ENCODE results near the gene AFAP1L2. TPM values are rescaled to one million over a fixed set of nuclear protein-coding genes. Genes with fewer than 3 reads are reported as not detected.
A peak's percentile ranks its signal among the peaks of the same experiment; 100 is the strongest.

The AFAP1L2 gene
- total RNA-seq, 2 donors from 2014 or later: 16.1 to 34.1 TPM

GRCh38 chr10:114356126-114356525 lies 48.2 kb downstream of the AFAP1L2 start:
- Histone ChIP-seq H3K4me3 (no peak overlapping the region), H3K27me3 (replicated peaks; ENCODE audit: insufficient read depth) (no peaks in the 10 kb centered on the region), H3K27ac (peak overlapping the region in 1 of 2 donors; percentile 38), H3K9me3 (no peaks in the 10 kb centered on the region), H3K4me1 (replicated peaks) (no peaks in the 10 kb centered on the region), H3K36me3 (no peaks in the 10 kb centered on the region)
- TF ChIP-seq CTCF (IDR thresholded peaks at IDR 0.05): no peak
- TF ChIP-seq POLR2AphosphoS5 (IDR thresholded peaks at IDR 0.05): no peak
- no peak for TF ChIP-seq POLR2A (IDR thresholded peaks at IDR 0.05)
- intact Hi-C loops (cut with DNase I): loop anchor here (5.0 kb wide), 1 partner anchor 46 kb away; the partner anchor contains the start of gene AFAP1L2
- DNase-seq (ENCODE audit: low spot score): no peak
- 51% methylated on average over 4 of the region's 4 CpGs for WGBS

- no peak overlapping the region for H3K27ac ChIP-seq
- no peak overlapping the region for H3K4me3 ChIP-seq
- DNase-seq (ENCODE audit: low spot score): no peak
- no peaks in the 10 kb centered on the region for H3K27me3 ChIP-seq (replicated peaks; ENCODE audit: insufficient read depth)
- H3K4me1 ChIP-seq (replicated peaks): peaks cover 7% of the 10 kb centered on the region
- no peaks in the 10 kb centered on the region for H3K36me3 ChIP-seq
- H3K9me3 ChIP-seq: no peaks in the 10 kb centered on the region
- TF ChIP-seq POLR2AphosphoS5 (IDR thresholded peaks at IDR 0.05) (no peak), CTCF (IDR thresholded peaks at IDR 0.05) (no peak), POLR2A (IDR thresholded peaks at IDR 0.05) (no peak)
- 58% methylated on average over 2 of the region's 2 CpGs for WGBS
- intact Hi-C loops (cut with DNase I): no loop called here
Measured at GRCh38 chr10:114353383-114353782, 50.9 kb downstream of the AFAP1L2 start.

GRCh38 chr10:114352653-114353298 lies 51.5 kb downstream of the AFAP1L2 start:
- H3K4me1 ChIP-seq (replicated peaks): peaks cover 7% of the 10 kb centered on the region
- no peaks in the 10 kb centered on the region for H3K9me3 ChIP-seq
- H3K27me3 ChIP-seq (replicated peaks; ENCODE audit: insufficient read depth): no peaks in the 10 kb centered on the region
- H3K27ac ChIP-seq: no peak overlapping the region
- no peaks in the 10 kb centered on the region for H3K36me3 ChIP-seq
- intact Hi-C loops (cut with DNase I): no loop called here
- DNase-seq (ENCODE audit: low spot score): no peak
- TF ChIP-seq CTCF (IDR thresholded peaks at IDR 0.05) (no peak), POLR2A (IDR thresholded peaks at IDR 0.05) (no peak), POLR2AphosphoS5 (IDR thresholded peaks at IDR 0.05) (no peak)
- no peak overlapping the region for H3K4me3 ChIP-seq
- WGBS: 97% methylated on average over 9 of the region's 9 CpGs

- H3K9me3 ChIP-seq: no peaks in the 10 kb centered on the region
- peaks cover 7% of the 10 kb centered on the region for H3K4me1 ChIP-seq (replicated peaks)
- intact Hi-C loops (cut with DNase I): no loop called here
- 63% methylated on average over 11 of the region's 11 CpGs for WGBS
- TF ChIP-seq POLR2A (IDR thresholded peaks at IDR 0.05) (no peak), POLR2AphosphoS5 (IDR thresholded peaks at IDR 0.05) (no peak), CTCF (IDR thresholded peaks at IDR 0.05) (no peak)
- peak overlapping the region; percentile 36 to 37 for H3K27ac ChIP-seq
- H3K36me3 ChIP-seq: no peaks in the 10 kb centered on the region
- no peaks in the 10 kb centered on the region for H3K27me3 ChIP-seq (replicated peaks; ENCODE audit: insufficient read depth)
- no peak for DNase-seq (ENCODE audit: low spot score)
- H3K4me3 ChIP-seq: no peak overlapping the region
Measured at GRCh38 chr10:114350751-114351150, 53.6 kb downstream of the AFAP1L2 start.

All from prostate gland (tissue), 2 donors.